ENCODE results near the gene PIH1D1. TPM values are rescaled to one million over a fixed set of nuclear protein-coding genes. Genes with fewer than 3 reads are reported as not detected.

Gene PIH1D1
- total and polyA plus RNA-seq, 5 donors from 2014 or later: 109 to 150 (median 124) TPM

- ATAC-seq (ENCODE audit: low read depth in 2 of 2) (no peak), DNase-seq (no peak)
- H3K27me3 Mint-ChIP-seq: peaks cover 5% of the 10 kb centered on the region
- Histone ChIP-seq H3K4me3 (ENCODE audit: low read depth, low read length) (no peak overlapping the region), H3K36me3 (ENCODE audit: control insufficient read depth, insufficient read depth, low read length) (peaks cover 42% of the 10 kb centered on the region), H3K4me1 (ENCODE audit: control insufficient read depth, insufficient read depth, low read length, poor library complexity, severe bottlenecking) (peaks cover 49% of the 10 kb centered on the region), H3K27me3 (ENCODE audit: control insufficient read depth, insufficient read depth, low read length) (no peaks in the 10 kb centered on the region), H3K27ac (ENCODE audit: insufficient read depth, low read length, poor library complexity, severe bottlenecking) (no peak overlapping the region), H3K9me3 (ENCODE audit: control insufficient read depth in 2 of 2, low read length in 2 of 2) (no peaks in the 10 kb centered on the region)
- peaks cover 6 to 79% (median 40%) of the 10 kb centered on the region in 4 donors for H3K4me1 Mint-ChIP-seq
- peak overlapping the region; percentile 71 to 92 (median 80) for H3K27ac Mint-ChIP-seq
- peak overlapping the region; percentile 21 to 72 (median 63) for H3K4me3 Mint-ChIP-seq
- H3K36me3 Mint-ChIP-seq: peaks cover 36% of the 10 kb centered on the region
- H3K9me3 Mint-ChIP-seq: peaks cover 0 to 2% (median 0%) of the 10 kb centered on the region in 7 donors
Measured at GRCh38 chr19:49492573-49493405, 41.2 kb upstream of the PIH1D1 start.

- peaks cover 5% of the 10 kb centered on the region for H3K27me3 Mint-ChIP-seq
- H3K36me3 ChIP-seq (ENCODE audit: control insufficient read depth, insufficient read depth, low read length): peaks cover 38% of the 10 kb centered on the region
- ATAC-seq (ENCODE audit: low read depth in 2 of 2) (no peak), DNase-seq (no peak)
- H3K4me1 Mint-ChIP-seq: peaks cover under 1 to 77% (median 39%) of the 10 kb centered on the region in 4 donors
- H3K36me3 Mint-ChIP-seq: peaks cover 39% of the 10 kb centered on the region
- H3K4me3 Mint-ChIP-seq: peak overlapping the region; percentile 24 to 72 (median 52)
- peak overlapping the region; percentile 20 to 92 (median 80) for H3K27ac Mint-ChIP-seq
- peaks cover 44% of the 10 kb centered on the region for H3K4me1 ChIP-seq (ENCODE audit: control insufficient read depth, insufficient read depth, low read length, poor library complexity, severe bottlenecking)
- no peaks in the 10 kb centered on the region for H3K27me3 ChIP-seq (ENCODE audit: control insufficient read depth, insufficient read depth, low read length)
- H3K9me3 Mint-ChIP-seq: peaks cover 0 to 2% (median 0%) of the 10 kb centered on the region in 7 donors
- no peak overlapping the region for H3K4me3 ChIP-seq (ENCODE audit: low read depth, low read length)
- no peaks in the 10 kb centered on the region for H3K9me3 ChIP-seq (ENCODE audit: control insufficient read depth in 2 of 2, low read length in 2 of 2)
- H3K27ac ChIP-seq (ENCODE audit: insufficient read depth, low read length, poor library complexity, severe bottlenecking): no peak overlapping the region
Measured at GRCh38 chr19:49491804-49492572, 40.4 kb upstream of the PIH1D1 start.

GRCh38 chr19:49491030-49491803 is 39.6 kb upstream of the PIH1D1 start:
- Histone ChIP-seq H3K27me3 (ENCODE audit: control insufficient read depth, insufficient read depth, low read length) (no peaks in the 10 kb centered on the region), H3K27ac (ENCODE audit: insufficient read depth, low read length, poor library complexity, severe bottlenecking) (no peak overlapping the region), H3K4me1 (ENCODE audit: control insufficient read depth, insufficient read depth, low read length, poor library complexity, severe bottlenecking) (peaks cover 44% of the 10 kb centered on the region), H3K4me3 (ENCODE audit: low read depth, low read length) (no peak overlapping the region), H3K36me3 (ENCODE audit: control insufficient read depth, insufficient read depth, low read length) (peaks cover 42% of the 10 kb centered on the region), H3K9me3 (ENCODE audit: control insufficient read depth in 2 of 2, low read length in 2 of 2) (no peaks in the 10 kb centered on the region)
- no peak for DNase-seq
- Mint-ChIP-seq H3K27ac (peak overlapping the region in 2 of 3 donors; percentile 29 to 51), H3K9me3 (peaks cover 0 to 2% (median 0%) of the 10 kb centered on the region in 7 donors), H3K36me3 (peaks cover 40% of the 10 kb centered on the region), H3K4me3 (peak overlapping the region in 3 of 4 donors; percentile 43 to 93 (median 61)), H3K27me3 (peaks cover 5% of the 10 kb centered on the region), H3K4me1 (peaks cover 0 to 75% (median 39%) of the 10 kb centered on the region in 4 donors)
- ATAC-seq (ENCODE audit: low read depth in 2 of 2): no peak

- Histone ChIP-seq H3K27ac (ENCODE audit: insufficient read depth, low read length, poor library complexity, severe bottlenecking) (peak overlapping the region; percentile 79), H3K4me3 (ENCODE audit: low read depth, low read length) (peak overlapping the region; percentile 99), H3K36me3 (ENCODE audit: control insufficient read depth, insufficient read depth, low read length) (peaks cover 49% of the 10 kb centered on the region), H3K9me3 (ENCODE audit: control insufficient read depth in 2 of 2, low read length in 2 of 2) (no peaks in the 10 kb centered on the region), H3K4me1 (ENCODE audit: control insufficient read depth, insufficient read depth, low read length, poor library complexity, severe bottlenecking) (peaks cover 42% of the 10 kb centered on the region), H3K27me3 (ENCODE audit: control insufficient read depth, insufficient read depth, low read length) (no peaks in the 10 kb centered on the region)
- DNase-seq: no peak
- peaks cover 0 to 2% (median 0%) of the 10 kb centered on the region in 7 donors for H3K9me3 Mint-ChIP-seq
- peaks cover 0 to 74% (median 39%) of the 10 kb centered on the region in 4 donors for H3K4me1 Mint-ChIP-seq
- H3K36me3 Mint-ChIP-seq: peaks cover 42% of the 10 kb centered on the region
- H3K27ac Mint-ChIP-seq: peak overlapping the region; percentile 73 to 98 (median 85)
- no peak for ATAC-seq (ENCODE audit: low read depth in 2 of 2)
- no peaks in the 10 kb centered on the region for H3K27me3 Mint-ChIP-seq
- peak overlapping the region; percentile 93 to 98 (median 98) for H3K4me3 Mint-ChIP-seq
Measured at GRCh38 chr19:49490287-49491029, 38.8 kb upstream of the PIH1D1 start.

GRCh38 chr19:49489601-49490167 is 38.1 kb upstream of the PIH1D1 start:
- Histone ChIP-seq H3K27ac (ENCODE audit: insufficient read depth, low read length, poor library complexity, severe bottlenecking) (peak overlapping the region; percentile 79), H3K4me1 (ENCODE audit: control insufficient read depth, insufficient read depth, low read length, poor library complexity, severe bottlenecking) (peaks cover 41% of the 10 kb centered on the region), H3K27me3 (ENCODE audit: control insufficient read depth, insufficient read depth, low read length) (no peaks in the 10 kb centered on the region), H3K9me3 (ENCODE audit: control insufficient read depth in 2 of 2, low read length in 2 of 2) (no peaks in the 10 kb centered on the region), H3K4me3 (ENCODE audit: low read depth, low read length) (peak overlapping the region; percentile 99), H3K36me3 (ENCODE audit: control insufficient read depth, insufficient read depth, low read length) (peaks cover 56% of the 10 kb centered on the region)
- peak overlapping the region; percentile 60 to 98 (median 73) for H3K27ac Mint-ChIP-seq
- peaks cover 42% of the 10 kb centered on the region for H3K36me3 Mint-ChIP-seq
- peaks cover 0 to 68% (median 39%) of the 10 kb centered on the region in 4 donors for H3K4me1 Mint-ChIP-seq
- ATAC-seq (ENCODE audit: low read depth in 2 of 2) (no peak), DNase-seq (no peak)
- no peaks in the 10 kb centered on the region for H3K27me3 Mint-ChIP-seq
- peaks cover 0 to 2% (median 0%) of the 10 kb centered on the region in 7 donors for H3K9me3 Mint-ChIP-seq
- peak overlapping the region; percentile 93 to 98 (median 98) for H3K4me3 Mint-ChIP-seq

GRCh38 chr19:49488863-49489537 is 37.4 kb upstream of the PIH1D1 start:
- Histone ChIP-seq H3K27ac (ENCODE audit: insufficient read depth, low read length, poor library complexity, severe bottlenecking) (peak overlapping the region; percentile 79), H3K4me1 (ENCODE audit: control insufficient read depth, insufficient read depth, low read length, poor library complexity, severe bottlenecking) (peaks cover 41% of the 10 kb centered on the region), H3K9me3 (ENCODE audit: control insufficient read depth in 2 of 2, low read length in 2 of 2) (no peaks in the 10 kb centered on the region), H3K36me3 (ENCODE audit: control insufficient read depth, insufficient read depth, low read length) (peaks cover 60% of the 10 kb centered on the region), H3K27me3 (ENCODE audit: control insufficient read depth, insufficient read depth, low read length) (no peaks in the 10 kb centered on the region), H3K4me3 (ENCODE audit: low read depth, low read length) (peak overlapping the region; percentile 99)
- peak overlapping the region; percentile 93 to 98 (median 98) for H3K4me3 Mint-ChIP-seq
- H3K27ac Mint-ChIP-seq: peak overlapping the region; percentile 97 to 98 (median 98)
- peaks cover 0 to 71% (median 39%) of the 10 kb centered on the region in 4 donors for H3K4me1 Mint-ChIP-seq
- peaks cover 42% of the 10 kb centered on the region for H3K36me3 Mint-ChIP-seq
- H3K27me3 Mint-ChIP-seq: no peaks in the 10 kb centered on the region
- peaks cover 0 to 2% (median 0%) of the 10 kb centered on the region in 7 donors for H3K9me3 Mint-ChIP-seq
- no peak for ATAC-seq (ENCODE audit: low read depth in 2 of 2)
- DNase-seq: no peak
